H9 (cell line): ENCODE results near the gene DEPP1. TPM values are rescaled to one million over a fixed set of nuclear protein-coding genes. Genes with fewer than 3 reads are reported as not detected.

Source experiments
- DNase-seq: peaks from one replicate; pipeline ENCODE4 v3.0.0-alpha.2; 2017
- H2AFZ ChIP-seq: one replicate; pipeline ENCODE4 v1.6.1; 2013; ENCODE audit warnings: mild to moderate bottlenecking, low read length, control low read depth, moderate library complexity
- H2AK5ac ChIP-seq: 2 replicates; pipeline ENCODE4 v1.6.1; 2013; ENCODE audit warnings: low read length, control low read depth, mixed read lengths; ENCODE audit not compliant: insufficient read length
- H2BK120ac ChIP-seq: one replicate; pipeline ENCODE4 v1.6.1; 2013; ENCODE audit warnings: low read depth, mild to moderate bottlenecking, low read length, control low read depth, inconsistent platforms; ENCODE audit not compliant: poor library complexity, severe bottlenecking
- H2BK12ac ChIP-seq: 2 replicates; pipeline ENCODE4 v1.6.1; 2013; ENCODE audit warnings: low read length, control low read depth, mixed read lengths, low read depth; ENCODE audit not compliant: insufficient read length
- H2BK15ac ChIP-seq: 2 replicates; pipeline ENCODE4 v1.6.1; 2013; ENCODE audit warnings: low read depth, low read length, control low read depth
- H2BK20ac ChIP-seq: one replicate; pipeline ENCODE4 v1.6.1; 2013; ENCODE audit warnings: low read depth, mild to moderate bottlenecking, low read length, control low read depth, inconsistent platforms; ENCODE audit not compliant: poor library complexity, severe bottlenecking
- H2BK5ac ChIP-seq: 2 replicates; pipeline ENCODE4 v1.6.1; 2013; ENCODE audit warnings: low read length, control low read depth, mixed read lengths; ENCODE audit not compliant: insufficient read length
- H3K14ac ChIP-seq: 2 replicates; pipeline ENCODE4 v1.6.1; 2013; ENCODE audit warnings: low read length, control low read depth; ENCODE audit not compliant: insufficient read depth
- H3K18ac ChIP-seq: 2 replicates; pipeline ENCODE4 v1.6.1; 2013; ENCODE audit warnings: low read depth, mild to moderate bottlenecking, mixed read lengths, low read length, control low read depth; ENCODE audit not compliant: insufficient read length
- H3K23ac ChIP-seq: 2 replicates; pipeline ENCODE4 v1.6.1; 2013; ENCODE audit warnings: low read length, control low read depth, mixed read lengths, low read depth; ENCODE audit not compliant: insufficient read length
- H3K23me2 ChIP-seq: 2 replicates; pipeline ENCODE4 v1.6.1; 2013; ENCODE audit warnings: low read depth, mild to moderate bottlenecking, mixed read lengths, low read length, control low read depth; ENCODE audit not compliant: insufficient read length, poor library complexity, severe bottlenecking
- H3K27ac ChIP-seq: 2 replicates; pipeline ENCODE4 v1.5.1; 2013; ENCODE audit warnings: low read length, control low read depth, mixed read lengths, low read depth; ENCODE audit not compliant: insufficient read length
- H3K27me3 ChIP-seq: 2 replicates; pipeline ENCODE4 v1.6.1; 2013; ENCODE audit warnings: low read length, control low read depth, inconsistent platforms; ENCODE audit not compliant: insufficient read depth
- H3K4ac ChIP-seq: 2 replicates; pipeline ENCODE4 v1.6.1; 2013; ENCODE audit warnings: low read depth, mild to moderate bottlenecking, control low read depth, inconsistent platforms, low read length, moderate library complexity
- H3K4me1 ChIP-seq: 2 replicates; pipeline ENCODE4 v1.6.1; 2013; ENCODE audit warnings: low read length, control low read depth, inconsistent platforms; ENCODE audit not compliant: insufficient read depth
- H3K4me2 ChIP-seq: 2 replicates; pipeline ENCODE4 v1.6.1; 2013; ENCODE audit warnings: low read length, control low read depth, mixed read lengths; ENCODE audit not compliant: insufficient read length, insufficient read depth
- H3K56ac ChIP-seq: 2 replicates; pipeline ENCODE4 v1.6.1; 2013; ENCODE audit warnings: low read depth, mild to moderate bottlenecking, mixed read lengths, low read length, control low read depth; ENCODE audit not compliant: insufficient read length
- H3K79me1 ChIP-seq: 2 replicates; pipeline ENCODE4 v1.6.1; 2013; ENCODE audit warnings: low read depth, mild to moderate bottlenecking, moderate library complexity, low read length, control low read depth, inconsistent platforms; ENCODE audit not compliant: insufficient read depth, poor library complexity, severe bottlenecking
- H3K79me2 ChIP-seq: 2 replicates; pipeline ENCODE4 v1.6.1; 2013; ENCODE audit warnings: low read length, control low read depth, inconsistent platforms; ENCODE audit not compliant: insufficient read depth
- H3K9ac ChIP-seq: 2 replicates; pipeline ENCODE4 v1.6.1; 2013; ENCODE audit warnings: low read length, control low read depth, mixed read lengths; ENCODE audit not compliant: insufficient read length; ENCODE audit errors: extremely low read depth
- H3K9me3 ChIP-seq: one replicate; pipeline ENCODE4 v1.6.1; 2013; ENCODE audit warnings: low read depth, low read length, inconsistent platforms; ENCODE audit not compliant: control insufficient read depth
- H3T11ph ChIP-seq: one replicate; pipeline ENCODE4 v1.6.1; 2013; ENCODE audit warnings: mild to moderate bottlenecking, low read length, control low read depth, inconsistent platforms
- H4K20me1 ChIP-seq: one replicate; pipeline ENCODE4 v1.6.1; 2013; ENCODE audit not compliant: control insufficient read depth, insufficient read length, insufficient read depth
- H4K5ac ChIP-seq: 2 replicates; pipeline ENCODE4 v1.6.1; 2013; ENCODE audit warnings: low read depth, mild to moderate bottlenecking, mixed read lengths, low read length, control low read depth; ENCODE audit not compliant: insufficient read length
- H4K8ac ChIP-seq: replicated peaks from 2 replicates; pipeline ENCODE4 v1.6.1; 2013; ENCODE audit warnings: low read length, control low read depth, mixed read lengths, low read depth; ENCODE audit not compliant: insufficient read length
- H4K91ac ChIP-seq: 2 replicates; pipeline ENCODE4 v1.6.1; 2013; ENCODE audit warnings: low read depth, mild to moderate bottlenecking, moderate library complexity, mixed read lengths, low read length, control low read depth; ENCODE audit not compliant: insufficient read length
- H3K27ac Mint-ChIP-seq, 3 experiments: 2 replicates in 2 of 3; 3 replicates in 1 of 3; pipeline ENCODE4 v1.8.0; 2020 to 2021; ENCODE audit warnings: mixed read lengths in 3 of 3, mild to moderate bottlenecking in 1 of 3, moderate library complexity in 1 of 3
- H3K27me3 Mint-ChIP-seq: 2 replicates; pipeline ENCODE4 v1.8.0; 2021; ENCODE audit warnings: low read depth, mild to moderate bottlenecking, moderate library complexity, mixed read lengths
- H3K36me3 Mint-ChIP-seq, 3 experiments: 2 replicates in 2 of 3; 3 replicates in 1 of 3; pipeline ENCODE4 v1.8.0; 2020 to 2021; ENCODE audit warnings: low read depth in 3 of 3, mixed read lengths in 3 of 3; ENCODE audit not compliant: insufficient read depth in 1 of 3
- H3K4me1 Mint-ChIP-seq, 2 experiments: 2 replicates each; pipeline ENCODE4 v1.8.0; 2020; ENCODE audit warnings: mixed read lengths in 2 of 2
- H3K4me3 Mint-ChIP-seq, 2 experiments: 2 replicates in 1 of 2; 3 replicates in 1 of 2; pipeline ENCODE4 v1.8.0; 2020 to 2021; ENCODE audit warnings: mild to moderate bottlenecking in 2 of 2, mixed read lengths in 2 of 2, moderate library complexity in 1 of 2
- H3K9me3 Mint-ChIP-seq, 2 experiments: 2 replicates in 1 of 2; 3 replicates in 1 of 2; pipeline ENCODE4 v1.8.0; 2020; ENCODE audit warnings: mild to moderate bottlenecking in 2 of 2, mixed read lengths in 2 of 2, moderate library complexity in 1 of 2
- CTCF ChIP-seq: fragments of 200-600 bp; sonication (generic); conservative IDR thresholded peaks from 3 replicates; pipeline ENCODE4 v1.8.0; 2021; ENCODE audit warnings: antibody characterized with exemption, mild to moderate bottlenecking
- WGBS: extraction: QIAGEN DNeasy Blood & Tissue Kit; methylation state at CpG from one replicate; pipeline ENCODE4 v1.1.7; 2013; ENCODE audit warnings: missing lambda C conversion rate, low lambda C conversion rate, mixed read lengths; ENCODE audit not compliant: insufficient read length; ENCODE audit errors: extremely low coverage; 5-methylcytosine and 5-hydroxymethylcytosine counted together
- total RNA-seq: library from RNA; stranded (reverse); gene quantifications from 2 replicates; pipeline ENCODE4 v1.2.1, GENCODE V29; 2021

DEPP1 gene
- total RNA-seq, 1 experiment from 2014 or later, result 2.4 TPM

DNA sequence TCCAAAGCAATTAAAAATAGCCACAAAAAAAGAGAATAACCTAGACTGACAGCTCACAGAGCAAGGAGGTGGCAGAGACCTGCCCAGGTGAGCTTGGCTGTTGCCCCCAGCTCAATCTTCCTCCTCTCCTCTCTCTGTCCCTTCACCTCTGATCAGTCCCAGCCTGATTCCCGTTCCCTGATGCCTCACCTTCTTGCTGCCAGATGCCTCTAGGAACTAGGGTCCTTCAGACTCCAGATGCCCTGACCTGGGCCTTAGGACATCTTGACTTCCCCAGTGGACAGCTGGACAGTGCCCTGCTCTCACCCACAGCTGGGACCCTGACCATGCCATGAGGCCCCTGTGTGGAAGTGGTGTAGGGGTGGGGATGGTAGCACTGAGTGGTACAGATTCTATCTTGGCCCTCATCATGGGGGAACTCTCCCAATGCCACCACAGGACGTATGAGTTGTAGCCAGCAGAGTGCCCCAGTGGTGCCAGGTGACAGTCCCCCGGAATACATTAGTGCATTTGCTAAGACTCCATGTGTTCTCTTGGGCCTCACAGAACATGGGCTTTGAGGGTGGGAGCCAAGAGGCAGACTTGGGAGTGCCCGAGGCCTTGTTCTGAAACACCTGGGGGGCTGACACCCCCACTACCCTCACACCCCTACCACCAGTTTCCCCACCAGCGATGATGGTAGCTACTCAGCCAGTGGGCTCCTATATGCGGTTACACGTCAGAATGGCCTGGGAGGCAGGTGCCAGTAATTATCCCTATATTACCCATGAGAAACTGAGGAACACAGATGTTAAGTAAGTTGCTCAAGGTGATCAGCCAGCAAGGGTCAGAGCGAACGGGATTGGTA lies 2.0 kb downstream of the DEPP1 start:
- no peak overlapping the region for H2BK15ac ChIP-seq
- no peak overlapping the region for H3K9ac ChIP-seq
- no peaks in the 10 kb centered on the region for H3K79me2 ChIP-seq
- no peak overlapping the region for H3T11ph ChIP-seq
- no peak overlapping the region for H3K4ac ChIP-seq
- Mint-ChIP-seq H3K4me1 (peaks cover 71 to 74% of the 10 kb centered on the region in 2 experiments), H3K4me3 (no peak overlapping the region), H3K27ac (no peak overlapping the region; a peak in 1 of 7 replicates), H3K9me3 (no peaks in the 10 kb centered on the region), H3K36me3 (peaks cover 0 to 8% (median 6%) of the 10 kb centered on the region in 3 experiments; a peak in 3 of 7 replicates), H3K27me3 (peaks cover 7% of the 10 kb centered on the region)
- no peak overlapping the region for H4K5ac ChIP-seq
- peaks cover 16% of the 10 kb centered on the region for H3K4me1 ChIP-seq
- no peak overlapping the region for H2BK120ac ChIP-seq
- H3K23ac ChIP-seq, result no peak overlapping the region
- no peak overlapping the region for H3K4me2 ChIP-seq
- H3K18ac ChIP-seq, result no peak overlapping the region
- no peak overlapping the region for H2AFZ ChIP-seq
- H4K91ac ChIP-seq, result no peak overlapping the region
- WGBS, result no CpG with 5 or more reads among the region's 9 CpGs
- no peak for TF ChIP-seq CTCF
- no peak overlapping the region for H3K14ac ChIP-seq
- no peaks in the 10 kb centered on the region for H3K9me3 ChIP-seq
- no peaks in the 10 kb centered on the region for H3K27me3 ChIP-seq
- DNase-seq, result no peak
- H2BK12ac ChIP-seq, result no peak overlapping the region
- no peak overlapping the region for H3K56ac ChIP-seq
- no peak overlapping the region for H2BK20ac ChIP-seq
- no peaks in the 10 kb centered on the region for H4K20me1 ChIP-seq
- peaks cover 4% of the 10 kb centered on the region for H3K23me2 ChIP-seq
- no peak overlapping the region for H2BK5ac ChIP-seq
- no peak overlapping the region for H4K8ac ChIP-seq
- H3K79me1 ChIP-seq, result no peaks in the 10 kb centered on the region
- H2AK5ac ChIP-seq, result no peak overlapping the region
- no peak overlapping the region for H3K27ac ChIP-seq
